ENCODE measurements around the gene EGFR.

GRCh38 chr7:55026867-55027490, 8.2 kb downstream of the EGFR start:
- no peak for TF ChIP-seq CTCF (IDR thresholded peaks at IDR 0.05)
- no peak for TF ChIP-seq POLR2A (IDR thresholded peaks at IDR 0.05)

Measured in lower leg skin (tissue), 3 donors.